ENCODE data around the gene SNX3.

Gene SNX3

GRCh38 chr6:108203189-108204112, 57.4 kb downstream of the SNX3 start:
- no peak for DNase-seq

- no peak for DNase-seq
These were observed 60.2 kb downstream of the SNX3 start for GRCh38 chr6:108200631-108201030.

DNA sequence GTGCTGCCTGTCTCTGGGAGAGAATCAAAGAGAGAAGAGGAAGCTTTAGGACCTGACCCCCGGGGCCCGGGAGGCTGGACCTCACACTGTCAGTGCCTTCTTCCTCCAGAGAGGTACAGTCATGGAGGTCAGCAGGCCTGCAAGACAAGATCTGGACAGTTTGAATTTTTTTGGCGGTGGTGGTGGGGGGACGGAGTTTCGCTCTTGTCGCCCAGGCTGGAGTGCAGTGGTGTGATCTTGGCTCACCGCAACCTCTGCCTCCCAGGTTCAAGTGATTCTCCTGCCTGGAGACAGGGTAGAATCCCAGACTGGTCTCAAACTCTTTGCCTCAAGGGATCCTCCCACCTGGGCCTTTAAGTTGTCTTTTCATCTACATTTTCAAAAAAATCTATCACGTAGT, 60.7 kb downstream of the SNX3 start:
- no peak for DNase-seq

- no peak for DNase-seq
These were observed 61.9 kb downstream of the SNX3 start for GRCh38 chr6:108198761-108199498.

- DNase-seq: no peak
These were observed 65.6 kb downstream of the SNX3 start for GRCh38 chr6:108195209-108195608.

DNA sequence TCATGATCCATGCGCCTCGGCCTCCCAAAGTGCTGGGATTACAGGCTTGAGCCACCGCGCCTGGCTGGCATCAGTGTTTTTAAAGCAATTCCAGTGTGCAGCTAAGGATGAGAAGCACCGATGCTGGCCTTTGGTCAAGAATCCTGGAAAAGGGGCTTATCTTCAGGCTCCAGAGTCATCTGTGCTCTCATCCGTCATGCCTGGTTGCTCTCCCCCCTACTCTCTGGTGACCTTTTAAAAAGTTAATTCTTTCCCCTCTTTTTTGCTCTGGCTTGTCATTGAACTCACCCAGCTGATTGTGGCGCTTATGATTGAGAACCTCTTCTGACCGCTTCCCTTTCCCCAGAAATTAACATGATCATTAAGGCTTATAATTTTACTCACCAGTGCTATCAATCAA, 66.3 kb downstream of the SNX3 start:
- DNase-seq: no peak

GRCh38 chr6:108193835-108194234, 67.0 kb downstream of the SNX3 start:
- DNase-seq: no peak

- no peak for DNase-seq
These were observed 67.7 kb downstream of the SNX3 start for GRCh38 chr6:108193131-108193530.

GRCh38 chr6:108187519-108187918, 73.3 kb downstream of the SNX3 start:
- DNase-seq: no peak

GRCh38 chr6:108186226-108186625, 74.6 kb downstream of the SNX3 start:
- DNase-seq: no peak

DNA sequence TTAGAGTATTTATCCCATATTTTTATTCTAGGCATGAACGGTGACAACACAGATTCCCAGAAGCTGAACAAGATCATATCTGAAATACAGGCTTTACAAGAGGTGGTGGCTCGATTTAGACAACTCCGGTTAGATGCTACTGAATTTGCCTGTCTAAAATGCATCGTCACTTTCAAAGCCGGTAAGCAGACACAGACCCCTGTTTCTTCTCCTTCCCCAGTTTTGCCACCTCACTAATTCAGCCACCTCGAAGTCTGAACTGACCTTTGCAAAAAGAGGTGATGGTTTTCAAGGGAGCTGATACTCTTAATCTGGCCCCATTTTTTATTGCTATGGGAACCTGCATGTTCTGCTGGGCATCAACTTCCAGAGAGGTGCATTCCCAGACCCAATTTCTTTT, 80.1 kb downstream of the SNX3 start:
- no peak for DNase-seq

- no peak for DNase-seq
These were observed 80.6 kb downstream of the SNX3 start for GRCh38 chr6:108180266-108180665.

DNA sequence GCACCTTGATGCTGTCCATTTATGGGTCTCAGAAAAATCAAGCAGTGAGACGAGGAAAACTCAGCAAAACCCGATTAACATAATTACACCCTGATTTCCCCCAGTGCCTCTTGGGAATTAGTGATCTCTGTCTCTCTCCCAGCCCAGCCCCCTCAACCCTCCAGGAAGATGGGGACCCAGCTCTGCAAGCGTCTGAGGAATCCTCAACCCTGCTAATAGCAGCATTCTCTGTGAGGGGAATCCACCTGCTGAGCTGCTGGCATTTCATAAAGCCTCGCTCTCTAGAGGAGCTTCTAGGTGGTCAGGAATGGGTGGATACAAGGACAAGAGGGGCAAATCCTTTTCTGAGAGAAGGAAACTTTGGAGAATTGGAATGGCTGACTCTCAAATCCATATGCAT, 81.1 kb downstream of the SNX3 start:
- no peak for DNase-seq

- DNase-seq: no peak
These were observed 84.4 kb downstream of the SNX3 start for GRCh38 chr6:108176281-108177089.

GRCh38 chr6:108175592-108176279, 85.1 kb downstream of the SNX3 start:
- peak; percentile 29 for DNase-seq

- DNase-seq: no peak
These were observed 85.7 kb downstream of the SNX3 start for GRCh38 chr6:108175176-108175591.

DNA sequence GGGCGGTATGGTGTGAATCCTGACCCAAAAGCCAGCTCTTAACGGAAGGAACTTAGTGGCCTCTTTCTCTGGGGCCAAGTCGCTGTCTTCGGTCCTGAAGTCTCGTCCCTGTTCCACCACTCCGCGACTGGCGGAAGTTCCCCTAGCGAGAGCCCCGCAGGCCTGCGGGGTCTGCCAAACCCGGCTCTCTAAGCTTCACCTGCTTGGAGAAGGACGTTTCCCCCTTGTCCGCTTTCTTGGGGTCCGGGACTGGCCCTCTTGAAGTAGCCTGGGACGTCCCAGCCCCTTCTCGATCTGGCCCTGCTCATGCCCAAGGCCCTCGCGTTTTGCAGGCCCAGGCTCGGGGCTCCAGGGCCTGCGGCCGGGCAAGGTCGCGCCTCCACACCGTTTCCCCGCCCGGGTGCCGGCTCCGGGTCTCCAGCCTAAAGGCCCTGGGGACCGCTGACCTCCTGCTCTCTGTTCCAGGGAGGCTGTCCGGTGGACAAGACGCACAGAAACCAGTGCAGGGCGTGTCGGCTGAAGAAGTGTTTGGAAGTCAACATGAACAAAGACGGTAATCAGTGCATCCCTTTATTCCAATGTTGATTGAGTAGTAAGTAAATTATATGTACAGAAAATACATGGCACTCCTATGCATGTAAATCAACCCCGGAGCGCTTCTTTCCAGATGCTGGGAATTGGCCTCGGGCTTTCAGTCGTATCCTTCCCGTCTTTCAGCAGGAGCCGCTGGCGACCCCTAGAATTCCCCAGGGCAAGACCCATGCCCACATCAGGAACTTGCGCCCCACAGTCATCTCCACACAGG, 86.3 kb downstream of the SNX3 start:
- DNase-seq: peak; percentile 53

GRCh38 chr6:108171918-108172516, 88.8 kb downstream of the SNX3 start:
- DNase-seq: no peak

DNA sequence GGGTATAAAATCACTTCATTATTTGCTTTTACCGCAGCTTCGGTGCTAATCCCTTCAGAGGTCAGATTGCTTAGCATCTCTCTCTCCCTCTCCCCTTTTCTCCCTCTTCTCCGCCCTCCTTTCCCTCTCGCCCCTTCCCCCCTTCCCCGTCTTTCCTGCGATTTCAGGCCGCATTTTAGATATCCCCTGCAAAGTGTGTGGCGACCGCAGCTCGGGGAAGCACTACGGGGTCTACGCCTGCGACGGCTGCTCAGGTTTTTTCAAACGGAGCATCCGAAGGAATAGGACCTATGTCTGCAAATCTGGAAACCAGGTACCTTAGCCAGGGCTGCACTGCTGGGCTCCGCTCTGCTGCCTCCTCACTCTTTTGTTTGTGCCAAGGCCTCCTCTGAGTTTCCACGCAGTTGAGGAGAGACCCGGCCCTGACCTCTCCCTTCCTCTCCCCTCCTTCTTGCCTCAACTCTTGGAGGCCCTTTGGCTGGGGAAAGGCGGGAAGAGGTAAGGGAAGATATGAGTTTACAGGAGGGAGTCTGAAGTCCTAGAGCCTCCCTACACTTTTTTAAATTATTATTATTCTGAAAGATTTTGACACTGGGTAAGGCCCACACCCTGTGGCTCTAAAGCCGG, 89.4 kb downstream of the SNX3 start:
- no peak for DNase-seq

- DNase-seq: no peak
These were observed 90.2 kb downstream of the SNX3 start for GRCh38 chr6:108170332-108171290.

Data from stimulated activated CD8-positive, alpha-beta memory T cell treated with anti-CD3 and anti-CD28 coated beads, Interleukin-4, amount 100 ng/mL, for 48 hours (primary cell).